Neural progenitor cell (in vitro differentiated cells): Measurements from ENCODE around the gene DUS1L. TPM values are rescaled to one million over a fixed set of nuclear protein-coding genes. Genes with fewer than 3 reads are reported as not detected.

Source experiments
- DNase-seq: peaks from one replicate; pipeline ENCODE4 v3.0.0-alpha.2; 2016; ENCODE audit warnings: low spot score
- H2AFZ ChIP-seq: fragments of 200-600 bp; sonication (generic); replicated peaks from 2 replicates; pipeline ENCODE4 v1.6.1; 2016; ENCODE audit warnings: antibody characterized with exemption
- H3F3A ChIP-seq: fragments of 200-600 bp; sonication (generic); 2 replicates; pipeline ENCODE4 v1.6.1; 2016; ENCODE audit warnings: antibody characterized with exemption, low read depth
- H3K27ac ChIP-seq: fragments of 200-600 bp; sonication (generic); 2 replicates; pipeline ENCODE4 v1.5.1; 2016; ENCODE audit warnings: mild to moderate bottlenecking
- H3K27me3 ChIP-seq: fragments of 200-600 bp; sonication (generic); 2 replicates; pipeline ENCODE4 v1.6.1; 2016; ENCODE audit warnings: mild to moderate bottlenecking, moderate library complexity
- H3K36me3 ChIP-seq: fragments of 200-600 bp; sonication (generic); 2 replicates; pipeline ENCODE4 v1.5.1; 2016
- H3K4me1 ChIP-seq: fragments of 200-600 bp; sonication (generic); 2 replicates; pipeline ENCODE4 v1.6.1; 2016; ENCODE audit warnings: mixed run types
- H3K4me2 ChIP-seq: fragments of 200-600 bp; sonication (generic); 2 replicates; pipeline ENCODE4 v1.6.1; 2016
- H3K4me3 ChIP-seq: fragments of 200-600 bp; sonication (generic); 2 replicates; pipeline ENCODE4 v1.5.1; 2016
- H3K79me2 ChIP-seq: fragments of 200-600 bp; sonication (generic); 2 replicates; pipeline ENCODE4 v1.6.1; 2016; ENCODE audit warnings: low read depth
- H3K9ac ChIP-seq: fragments of 200-600 bp; sonication (generic); 2 replicates; pipeline ENCODE4 v1.6.1; 2016
- H3K9me3 ChIP-seq: fragments of 200-600 bp; sonication (generic); 2 replicates; pipeline ENCODE4 v1.5.1; 2016; ENCODE audit warnings: low read depth
- H4K20me1 ChIP-seq: fragments of 200-600 bp; sonication (generic); 2 replicates; pipeline ENCODE4 v1.6.1; 2016; ENCODE audit warnings: low read depth
- H3K27ac Mint-ChIP-seq: 3 replicates; pipeline ENCODE4 v1.8.0; 2021; ENCODE audit warnings: mixed read lengths
- H3K27me3 Mint-ChIP-seq: 2 replicates; pipeline ENCODE4 v1.8.0; 2022; ENCODE audit warnings: low read depth, mild to moderate bottlenecking, inconsistent platforms, moderate library complexity, mixed read lengths; ENCODE audit not compliant: insufficient read depth
- H3K36me3 Mint-ChIP-seq: 3 replicates; pipeline ENCODE4 v1.8.0; 2021; ENCODE audit warnings: mixed read lengths
- H3K4me1 Mint-ChIP-seq: 3 replicates; pipeline ENCODE4 v1.8.0; 2021; ENCODE audit warnings: mixed read lengths
- H3K4me3 Mint-ChIP-seq: 3 replicates; pipeline ENCODE4 v1.8.0; 2021; ENCODE audit warnings: mild to moderate bottlenecking, moderate library complexity, mixed read lengths
- H3K9me3 Mint-ChIP-seq: 3 replicates; pipeline ENCODE4 v1.8.0; 2020; ENCODE audit warnings: mixed read lengths
- EZH2 ChIP-seq: fragments of 200-600 bp; sonication (generic); IDR thresholded peaks from 2 replicates; pipeline ENCODE4 v1.6.1; 2017; ENCODE audit warnings: antibody characterized with exemption, mild to moderate bottlenecking, moderate library complexity
- EZH2phosphoT487 ChIP-seq: fragments of 200-600 bp; sonication (generic); IDR thresholded peaks from 2 replicates; pipeline ENCODE4 v1.6.1; 2017; ENCODE audit warnings: antibody characterized with exemption
- total RNA-seq: library from RNA; depleted of rRNA; stranded (reverse); fragments of >200 nt; gene quantifications from 2 replicates; pipeline ENCODE4 v1.2.3, GENCODE V29; 2015; ENCODE audit warnings: low replicate concordance
- TF ChIP-seq, protein P1 (sequence below): fragments of 200-600 bp; sonication (generic); IDR thresholded peaks from 2 replicates; pipeline ENCODE4 v1.5.1; 2017; ENCODE audit warnings: antibody characterized with exemption, mild to moderate bottlenecking

DUS1L gene
- total RNA-seq, 1 donor from 2014 or later = 54.5 TPM

DNA sequence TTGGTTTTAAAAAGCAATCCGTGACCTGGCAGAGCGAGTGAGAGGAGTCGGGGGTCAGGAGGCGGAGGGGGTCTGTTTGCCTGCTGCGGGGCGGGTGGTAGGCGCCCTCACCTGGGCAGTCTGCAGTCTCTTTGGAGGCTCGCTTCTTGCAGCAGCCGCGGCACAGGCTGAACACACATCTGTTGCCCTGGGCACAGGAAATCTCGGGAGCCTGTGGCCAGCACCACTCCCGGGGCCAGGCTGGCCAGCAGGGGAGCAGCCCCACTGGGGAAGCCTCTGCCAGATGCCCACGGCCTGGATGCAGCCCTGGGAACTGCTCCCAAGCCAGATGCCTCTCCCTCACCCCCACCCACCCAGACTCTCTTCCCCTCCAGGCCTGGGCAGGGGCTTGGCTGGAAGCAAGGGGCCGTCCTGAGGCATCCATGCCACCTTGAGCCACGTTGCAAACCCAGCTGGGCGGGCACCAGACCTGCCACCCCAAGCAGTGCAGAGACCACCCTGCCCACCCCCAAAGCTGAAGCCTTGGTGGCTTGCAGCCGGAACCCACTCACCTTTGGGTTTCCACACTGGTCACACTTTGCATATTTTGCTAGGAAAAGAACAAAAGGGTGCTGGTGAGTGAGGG is 7.3 kb downstream of the DUS1L start:
- Histone ChIP-seq H3K9me3 (no peaks in the 10 kb centered on the region), H3F3A (no peaks in the 10 kb centered on the region), H3K36me3 (no peaks in the 10 kb centered on the region), H3K4me3 (no peak overlapping the region), H3K27me3 (no peaks in the 10 kb centered on the region), H3K9ac (no peak overlapping the region), H2AFZ (no peak overlapping the region), H3K4me1 (no peaks in the 10 kb centered on the region), H4K20me1 (peaks cover 8% of the 10 kb centered on the region), H3K27ac (peak overlapping the region; percentile 13), H3K79me2 (peaks cover under 1% of the 10 kb centered on the region), H3K4me2 (no peak overlapping the region)
- DNase-seq = no peak
- Mint-ChIP-seq H3K9me3 (no peaks in the 10 kb centered on the region), H3K27me3 (no peaks in the 10 kb centered on the region), H3K4me1 (peaks cover under 1% of the 10 kb centered on the region), H3K27ac (no peak overlapping the region), H3K4me3 (no peak overlapping the region), H3K36me3 (peaks cover 3% of the 10 kb centered on the region)
- TF ChIP-seq, protein P1, sequence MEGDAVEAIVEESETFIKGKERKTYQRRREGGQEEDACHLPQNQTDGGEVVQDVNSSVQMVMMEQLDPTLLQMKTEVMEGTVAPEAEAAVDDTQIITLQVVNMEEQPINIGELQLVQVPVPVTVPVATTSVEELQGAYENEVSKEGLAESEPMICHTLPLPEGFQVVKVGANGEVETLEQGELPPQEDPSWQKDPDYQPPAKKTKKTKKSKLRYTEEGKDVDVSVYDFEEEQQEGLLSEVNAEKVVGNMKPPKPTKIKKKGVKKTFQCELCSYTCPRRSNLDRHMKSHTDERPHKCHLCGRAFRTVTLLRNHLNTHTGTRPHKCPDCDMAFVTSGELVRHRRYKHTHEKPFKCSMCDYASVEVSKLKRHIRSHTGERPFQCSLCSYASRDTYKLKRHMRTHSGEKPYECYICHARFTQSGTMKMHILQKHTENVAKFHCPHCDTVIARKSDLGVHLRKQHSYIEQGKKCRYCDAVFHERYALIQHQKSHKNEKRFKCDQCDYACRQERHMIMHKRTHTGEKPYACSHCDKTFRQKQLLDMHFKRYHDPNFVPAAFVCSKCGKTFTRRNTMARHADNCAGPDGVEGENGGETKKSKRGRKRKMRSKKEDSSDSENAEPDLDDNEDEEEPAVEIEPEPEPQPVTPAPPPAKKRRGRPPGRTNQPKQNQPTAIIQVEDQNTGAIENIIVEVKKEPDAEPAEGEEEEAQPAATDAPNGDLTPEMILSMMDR = no peak
- no peak for TF ChIP-seq EZH2phosphoT487
- no peak for TF ChIP-seq EZH2

DNA sequence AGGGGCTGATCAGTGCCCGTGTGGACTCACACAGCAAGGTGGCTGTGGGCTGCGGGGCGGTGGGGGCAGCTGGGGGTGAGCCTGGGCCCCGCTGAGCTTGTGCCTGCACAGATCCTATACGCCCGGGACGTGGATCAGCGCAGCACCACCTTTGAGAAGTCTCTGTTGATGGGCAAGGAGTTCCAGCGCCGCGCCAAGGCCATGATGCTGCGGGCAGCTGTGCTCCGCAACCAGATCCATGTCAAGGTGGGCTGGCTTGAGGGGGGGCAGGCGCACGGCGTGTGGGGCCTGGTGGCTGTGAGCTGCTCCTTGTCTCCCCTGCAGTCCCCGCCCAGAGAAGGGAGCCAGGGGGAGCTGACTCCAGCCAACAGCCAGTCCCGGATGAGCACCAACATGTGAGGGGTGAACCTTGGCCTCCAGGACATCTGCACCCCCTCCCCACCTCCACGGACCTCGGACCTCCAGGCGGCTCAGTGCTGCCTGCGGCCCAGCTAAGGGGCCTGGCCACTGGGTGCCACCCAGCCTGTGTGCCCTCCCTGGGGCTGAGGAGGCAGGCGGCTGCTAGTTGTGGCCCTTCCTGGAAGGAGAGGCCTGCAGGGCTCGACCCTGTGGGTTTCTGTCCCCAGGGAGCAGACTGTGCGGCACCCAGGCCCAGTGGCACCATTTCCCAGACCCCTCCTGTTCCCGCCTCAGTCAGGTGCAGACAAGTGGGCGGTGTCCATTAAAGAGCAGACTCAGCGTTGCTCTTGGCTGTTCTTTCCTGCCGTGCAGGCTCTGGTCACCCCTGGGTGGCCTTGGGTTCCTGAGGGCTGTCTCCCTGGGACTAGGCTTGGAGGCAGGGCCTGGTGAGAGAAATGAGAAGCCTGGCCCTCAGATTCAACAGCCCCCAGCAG is 8.6 kb downstream of the DUS1L start:
- Mint-ChIP-seq H3K4me1 (peaks cover 4% of the 10 kb centered on the region), H3K27ac (no peak overlapping the region), H3K4me3 (no peak overlapping the region), H3K27me3 (peaks cover 2% of the 10 kb centered on the region), H3K36me3 (peaks cover 3% of the 10 kb centered on the region), H3K9me3 (no peaks in the 10 kb centered on the region)
- Histone ChIP-seq H3F3A (peaks cover 3% of the 10 kb centered on the region), H3K4me3 (no peak overlapping the region), H3K36me3 (no peaks in the 10 kb centered on the region), H3K79me2 (peaks cover 14% of the 10 kb centered on the region), H2AFZ (no peak overlapping the region), H3K27me3 (no peaks in the 10 kb centered on the region), H3K4me2 (no peak overlapping the region), H3K9me3 (no peaks in the 10 kb centered on the region), H3K27ac (no peak overlapping the region), H4K20me1 (peaks cover 18% of the 10 kb centered on the region), H3K9ac (no peak overlapping the region), H3K4me1 (peaks cover 7% of the 10 kb centered on the region)
- TF ChIP-seq, protein P1 = no peak
- TF ChIP-seq EZH2 (no peak), EZH2phosphoT487 (no peak)
- DNase-seq = no peak

DNA sequence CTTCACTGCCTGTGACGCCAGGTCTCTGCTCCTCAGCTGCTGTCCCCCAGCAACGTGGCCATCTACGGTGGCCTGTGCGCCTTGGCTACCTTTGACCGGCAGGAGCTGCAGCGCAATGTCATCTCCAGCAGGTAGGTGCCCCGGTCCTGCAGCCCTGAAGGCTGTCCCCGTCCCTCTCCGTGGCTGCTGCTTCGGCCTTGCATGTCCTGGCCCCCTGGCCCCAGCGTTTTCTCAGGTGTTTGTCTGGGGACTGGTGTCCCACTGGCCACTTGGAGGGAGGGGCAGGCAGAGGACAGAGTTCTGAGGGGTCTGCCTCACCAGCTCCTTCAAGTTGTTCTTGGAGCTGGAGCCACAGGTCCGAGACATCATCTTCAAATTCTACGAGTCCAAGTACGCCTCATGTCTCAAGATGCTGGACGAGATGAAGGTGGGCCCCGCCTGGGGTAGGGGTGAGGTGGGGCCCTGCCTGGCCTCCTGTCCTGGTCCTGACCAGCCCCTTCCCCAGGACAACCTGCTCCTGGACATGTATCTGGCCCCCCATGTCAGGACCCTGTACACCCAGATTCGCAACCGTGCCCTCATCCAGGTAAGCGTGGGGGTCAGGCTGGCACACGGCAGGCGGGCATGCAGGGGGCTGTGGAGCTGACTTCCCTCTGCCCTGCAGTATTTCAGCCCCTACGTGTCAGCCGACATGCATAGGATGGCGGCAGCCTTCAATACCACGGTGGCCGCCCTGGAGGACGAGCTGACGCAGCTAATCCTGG is 9.5 kb downstream of the DUS1L start:
- H3K36me3 ChIP-seq = no peaks in the 10 kb centered on the region
- peaks cover 4% of the 10 kb centered on the region for H3K4me1 Mint-ChIP-seq
- H3K4me3 ChIP-seq = no peak overlapping the region
- H3K9me3 Mint-ChIP-seq = no peaks in the 10 kb centered on the region
- TF ChIP-seq EZH2phosphoT487 (no peak), EZH2 (no peak)
- TF ChIP-seq, protein P1 = no peak
- H3K27ac ChIP-seq = no peak overlapping the region
- H3K27me3 ChIP-seq = no peaks in the 10 kb centered on the region
- no peaks in the 10 kb centered on the region for H3K9me3 ChIP-seq
- peaks cover 7% of the 10 kb centered on the region for H3K4me1 ChIP-seq
- no peak for DNase-seq
- H3F3A ChIP-seq = peaks cover 3% of the 10 kb centered on the region
- no peak overlapping the region for H3K4me2 ChIP-seq
- H3K27ac Mint-ChIP-seq = no peak overlapping the region
- H3K79me2 ChIP-seq = peaks cover 14% of the 10 kb centered on the region
- peaks cover 2% of the 10 kb centered on the region for H3K27me3 Mint-ChIP-seq
- peaks cover 18% of the 10 kb centered on the region for H4K20me1 ChIP-seq
- H2AFZ ChIP-seq = no peak overlapping the region
- no peak overlapping the region for H3K9ac ChIP-seq
- no peak overlapping the region for H3K4me3 Mint-ChIP-seq
- H3K36me3 Mint-ChIP-seq = peaks cover 3% of the 10 kb centered on the region
